CD4-positive, alpha-beta T cell (primary cell): ENCODE measurements around the gene ARID4B. TPM values are rescaled to one million over a fixed set of nuclear protein-coding genes. Genes with fewer than 3 reads are reported as not detected.

ENCODE experiments used
- ATAC-seq: fragments of 200-7000 bp; cut with Tn5 transposase; one replicate; pipeline ENCODE4 v1.10.0; 2022; ENCODE audit warnings: mild to moderate bottlenecking; ENCODE audit not compliant: poor library complexity
- CTCF ChIA-PET: fragments of 350-600 bp; sonication (Branson Sonifier 250); formaldehyde crosslinking; loops from one replicate; lab custom pipeline; 2021; ENCODE audit warnings: antibody characterized with exemption, inconsistent platforms; lab: Charles Lee
- POLR2A ChIA-PET: fragments of 350-600 bp; sonication (Branson Sonifier 250); formaldehyde crosslinking; loops from one replicate; lab custom pipeline; 2021; ENCODE audit warnings: antibody characterized with exemption, inconsistent platforms; lab: Charles Lee
- DNase-seq, 14 experiments: peaks; one replicate each; pipeline ENCODE4 v3.0.0-alpha.2; 2013 to 2020; ENCODE audit warnings: mixed read lengths in 2 of 14
- H3K27ac ChIP-seq, 2 donors: one replicate each; pipeline versions ENCODE4 v1.5.1 to v1.7.0; 2013; ENCODE audit warnings: low read length in 2 of 2, low read depth in 1 of 2, mild to moderate bottlenecking in 1 of 2
- H3K27me3 ChIP-seq, 2 experiments: 1 replicate in 1 of 2; 2 replicates in 1 of 2; pipeline versions ENCODE4 v1.6.1 to v1.7.0; 2013; ENCODE audit warnings: low read length in 2 of 2, control low read depth in 1 of 2, mild to moderate bottlenecking in 1 of 2, moderate library complexity in 1 of 2; ENCODE audit not compliant: insufficient read depth in 2 of 2, control insufficient read depth in 1 of 2
- H3K36me3 ChIP-seq: one replicate; pipeline ENCODE4 v1.6.1; 2013; ENCODE audit warnings: low read length, control low read depth; ENCODE audit not compliant: insufficient read depth
- H3K4me1 ChIP-seq: one replicate; pipeline ENCODE4 v1.6.1; 2013; ENCODE audit warnings: low read length, control low read depth; ENCODE audit not compliant: insufficient read depth
- H3K4me3 ChIP-seq: one replicate; pipeline ENCODE4 v1.5.1; 2013; ENCODE audit warnings: mild to moderate bottlenecking, low read length, moderate library complexity
- H3K9me3 ChIP-seq, 2 experiments: 1 replicate in 1 of 2; 2 replicates in 1 of 2; pipeline versions ENCODE4 v1.6.1 to v1.7.0; 2013; ENCODE audit warnings: low read length in 2 of 2, mild to moderate bottlenecking in 2 of 2, control low read depth in 1 of 2, moderate library complexity in 1 of 2; ENCODE audit not compliant: control insufficient read depth in 1 of 2, insufficient read depth in 1 of 2
- H3K27ac Mint-ChIP-seq: one replicate; pipeline ENCODE4 v1.8.0; 2020; ENCODE audit warnings: mixed read lengths
- H3K27me3 Mint-ChIP-seq: one replicate; pipeline ENCODE4 v1.8.0; 2021; ENCODE audit warnings: mixed read lengths
- H3K36me3 Mint-ChIP-seq: one replicate; pipeline ENCODE4 v1.8.0; 2021; ENCODE audit warnings: low read depth, mixed read lengths
- H3K4me1 Mint-ChIP-seq: one replicate; pipeline ENCODE4 v1.8.0; 2021; ENCODE audit warnings: low read depth, mixed read lengths
- H3K4me3 Mint-ChIP-seq: one replicate; pipeline ENCODE4 v1.8.0; 2020; ENCODE audit warnings: mild to moderate bottlenecking, mixed read lengths
- H3K9me3 Mint-ChIP-seq: one replicate; pipeline ENCODE4 v1.8.0; 2020; ENCODE audit warnings: mixed read lengths
- CTCF ChIP-seq: fragments of 200-600 bp; IDR thresholded peaks from one replicate; pipeline ENCODE4 v1.8.0; 2022; ENCODE audit warnings: antibody characterized with exemption, mild to moderate bottlenecking
- intact Hi-C, 2 experiments: fragments of 100-400 bp; cut with DNase I in 1 of 2; cut with micrococcal nuclease in 1 of 2; formaldehyde crosslinking; loops; one replicate each; pipeline versions ENCODE4 v1.15.1 to v1.9.0; 2023 to 2025; cut with DNase I, micrococcal nuclease
- total RNA-seq, 174 experiments: library from RNA in 2 of 174; stranded (reverse) in 2 of 174; gene quantifications; one replicate each; pipeline ENCODE4 v1.2.3 and lab custom pipeline; 2021 to 2026

Gene ARID4B
- total RNA-seq, 2 experiments from 2014 or later = 127 to 130 TPM

- POLR2A ChIA-PET = interaction anchor here (1.2 to 4.3 kb wide), 7 partner anchors 22 to 650 kb away, joined by 3 to 67 read pairs (median 8); partner anchors contain the start of genes IRF2BP2 and RBM34
- H3K27ac Mint-ChIP-seq = peak overlapping the region; percentile 98
Observed at GRCh38 chr1:235127203-235127602, 200.8 kb downstream of the ARID4B start.

GRCh38 chr1:235124665-235125064, 203.3 kb downstream of the ARID4B start:
- H3K36me3 Mint-ChIP-seq = peaks cover 73% of the 10 kb centered on the region
- no peak for ATAC-seq
- no peak overlapping the region for H3K27ac ChIP-seq
- H3K9me3 Mint-ChIP-seq = no peaks in the 10 kb centered on the region
- H3K27me3 ChIP-seq = no peaks in the 10 kb centered on the region
- H3K27me3 Mint-ChIP-seq = no peaks in the 10 kb centered on the region
- H3K27ac Mint-ChIP-seq = peak overlapping the region; percentile 40
- peaks cover 47% of the 10 kb centered on the region for H3K36me3 ChIP-seq
- peaks cover 66% of the 10 kb centered on the region for H3K4me1 Mint-ChIP-seq
- H3K4me1 ChIP-seq = peaks cover 44% of the 10 kb centered on the region
- no peak for DNase-seq
- no peak overlapping the region for H3K4me3 ChIP-seq
- CTCF ChIA-PET = no interaction called here
- H3K4me3 Mint-ChIP-seq = peak overlapping the region; percentile 86
- no peak for TF ChIP-seq CTCF
- POLR2A ChIA-PET = no interaction called here
- no peaks in the 10 kb centered on the region for H3K9me3 ChIP-seq
- intact Hi-C loops = loop anchor here in 1 of 2 experiments (5.0 kb wide), 1 partner anchor 203 kb away; the partner anchor contains the start of genes ARID4B and GGPS1

More at GRCh38 chr1:235127203-235127602, 200.8 kb downstream of the ARID4B start:
- Mint-ChIP-seq H3K4me1 (peaks cover 60% of the 10 kb centered on the region), H3K9me3 (no peaks in the 10 kb centered on the region), H3K4me3 (peak overlapping the region; percentile 98), H3K27me3 (no peaks in the 10 kb centered on the region), H3K36me3 (peaks cover 65% of the 10 kb centered on the region)
- H3K27me3 ChIP-seq = no peaks in the 10 kb centered on the region
- intact Hi-C loops = loop anchor here in 1 of 2 experiments (5.0 kb wide), 1 partner anchor 200 kb away; the partner anchor contains the start of genes ARID4B and GGPS1
- ATAC-seq = no peak
- CTCF ChIA-PET = interaction anchor here (1.2 kb wide), 1 partner anchor 22 kb away, joined by 8 read pairs; no protein-coding TSS in a partner anchor
- H3K9me3 ChIP-seq = no peaks in the 10 kb centered on the region
- no peak overlapping the region for H3K27ac ChIP-seq
- H3K4me1 ChIP-seq = peaks cover 44% of the 10 kb centered on the region
- H3K36me3 ChIP-seq = peaks cover 22% of the 10 kb centered on the region
- no peak for DNase-seq
- H3K4me3 ChIP-seq = peak overlapping the region; percentile 86
- no peak for TF ChIP-seq CTCF

GRCh38 chr1:235124111-235124510, 203.9 kb downstream of the ARID4B start:
- TF ChIP-seq CTCF = no peak
- intact Hi-C loops = no loop called here
- peaks cover 39% of the 10 kb centered on the region for H3K4me1 ChIP-seq
- CTCF ChIA-PET = no interaction called here
- H3K27ac Mint-ChIP-seq = peak overlapping the region; percentile 40
- peaks cover 52% of the 10 kb centered on the region for H3K36me3 ChIP-seq
- peaks cover 69% of the 10 kb centered on the region for H3K4me1 Mint-ChIP-seq
- H3K36me3 Mint-ChIP-seq = peaks cover 75% of the 10 kb centered on the region
- POLR2A ChIA-PET = no interaction called here
- no peaks in the 10 kb centered on the region for H3K9me3 Mint-ChIP-seq
- ATAC-seq (no peak), DNase-seq (no peak)
- no peak overlapping the region for H3K4me3 ChIP-seq
- no peaks in the 10 kb centered on the region for H3K27me3 Mint-ChIP-seq
- no peaks in the 10 kb centered on the region for H3K9me3 ChIP-seq
- H3K4me3 Mint-ChIP-seq = peak overlapping the region; percentile 86
- no peak overlapping the region for H3K27ac ChIP-seq
- no peaks in the 10 kb centered on the region for H3K27me3 ChIP-seq
